EL (cell line): Measurements from ENCODE around the gene DLG2.
A peak's percentile ranks its signal among the peaks of the same experiment; 100 is the strongest.

ENCODE experiments used
- DNase-seq: peaks from one replicate; pipeline ENCODE4 v3.0.0-alpha.2; 2016

The DLG2 gene

DNA sequence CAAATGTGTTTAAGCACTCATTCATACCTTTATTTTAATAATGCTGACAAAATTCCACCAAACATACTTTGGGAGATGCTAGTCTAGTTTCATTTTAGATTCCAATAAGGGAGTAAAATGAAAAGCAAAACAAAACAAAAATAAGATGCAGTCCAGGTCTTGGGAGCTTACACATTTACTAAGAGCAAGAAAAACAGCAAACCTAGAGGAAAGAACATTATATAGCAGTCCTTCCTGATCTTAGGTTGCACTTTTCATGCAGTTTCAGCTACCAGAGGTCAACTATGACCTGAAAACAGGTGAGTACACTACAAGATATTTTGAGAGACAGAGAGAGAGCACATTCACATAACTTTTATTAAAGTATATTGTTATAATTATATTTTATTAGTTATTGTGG is 1100.9 kb downstream of the DLG2 start:
- no peak for DNase-seq

- peak; percentile 0 for DNase-seq
These were observed 1102.6 kb downstream of the DLG2 start for GRCh38 chr11:84524422-84525051.

- DNase-seq, result no peak
These were observed 1104.8 kb downstream of the DLG2 start for GRCh38 chr11:84522331-84522730.

GRCh38 chr11:84518631-84519183 is 1108.4 kb downstream of the DLG2 start:
- no peak for DNase-seq

DNA sequence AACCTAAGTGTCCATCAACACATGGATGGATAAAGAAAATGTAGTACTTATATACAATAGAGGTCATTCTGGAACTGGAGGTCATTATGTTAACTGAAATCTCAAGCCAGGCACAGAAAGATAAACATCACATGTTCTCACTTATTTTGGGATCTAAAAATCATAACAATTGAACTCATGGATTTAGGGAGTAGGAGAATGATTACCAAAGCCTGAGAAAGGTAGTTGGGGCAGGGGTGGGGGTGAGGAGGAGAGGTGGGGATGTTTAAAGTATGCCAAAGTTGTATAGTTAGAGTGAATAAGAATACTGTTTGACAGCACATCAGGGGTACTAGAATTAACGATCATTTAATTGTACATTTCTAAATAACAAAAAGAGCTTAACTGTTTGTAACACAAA is 1112.7 kb downstream of the DLG2 start:
- DNase-seq, result no peak

GRCh38 chr11:84503503-84503902 is 1123.6 kb downstream of the DLG2 start:
- no peak for DNase-seq

GRCh38 chr11:84501750-84502149 is 1125.4 kb downstream of the DLG2 start:
- DNase-seq, result no peak

- peak; percentile 0 for DNase-seq
These were observed 1129.1 kb downstream of the DLG2 start for GRCh38 chr11:84497981-84498411.

- DNase-seq, result no peak
These were observed 1130.0 kb downstream of the DLG2 start for GRCh38 chr11:84497181-84497580.

- DNase-seq, result no peak
These were observed 1131.0 kb downstream of the DLG2 start for GRCh38 chr11:84496122-84496521.

DNA sequence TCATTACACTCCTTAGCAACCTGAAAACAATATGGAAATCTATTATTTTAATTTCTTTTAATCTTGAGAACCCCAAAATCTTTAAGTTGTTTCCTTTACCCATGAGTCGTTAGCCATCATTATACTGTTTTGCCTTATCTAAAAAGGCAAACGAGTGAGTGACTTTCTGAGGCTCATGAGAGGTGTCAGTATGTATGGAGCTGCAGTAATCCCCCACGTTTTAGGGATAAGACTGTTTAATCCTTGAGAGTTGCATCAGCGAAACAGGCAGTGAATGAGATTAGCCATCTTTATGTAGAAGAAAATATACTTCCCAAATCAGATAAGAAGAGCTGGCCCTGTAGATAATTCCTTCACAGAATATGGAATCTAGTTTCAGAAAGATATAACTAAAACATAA is 1147.0 kb downstream of the DLG2 start:
- DNase-seq, result no peak

GRCh38 chr11:84476581-84476980 is 1150.6 kb downstream of the DLG2 start:
- DNase-seq, result no peak

GRCh38 chr11:84471501-84471900 is 1155.6 kb downstream of the DLG2 start:
- DNase-seq, result no peak

GRCh38 chr11:84468235-84468634 is 1158.9 kb downstream of the DLG2 start:
- no peak for DNase-seq

DNA sequence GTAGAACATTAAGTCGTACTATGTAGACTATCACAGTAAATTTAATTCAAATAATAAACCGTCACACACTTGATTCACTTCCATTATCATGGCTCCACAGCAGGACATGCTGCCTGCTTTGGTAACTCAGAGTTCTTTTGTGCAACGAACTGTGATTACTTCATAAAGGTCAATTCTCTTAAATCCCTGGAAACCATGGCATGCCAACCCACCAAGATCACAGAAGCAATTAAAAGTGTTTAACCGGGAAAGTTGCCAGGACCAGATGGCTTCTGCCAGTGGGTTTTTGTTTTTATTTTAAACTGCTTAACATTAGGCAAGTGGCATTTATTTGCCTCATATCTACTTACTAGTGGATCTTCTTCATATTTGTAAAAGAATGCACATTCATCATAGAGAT is 1162.1 kb downstream of the DLG2 start:
- DNase-seq, result no peak

DNA sequence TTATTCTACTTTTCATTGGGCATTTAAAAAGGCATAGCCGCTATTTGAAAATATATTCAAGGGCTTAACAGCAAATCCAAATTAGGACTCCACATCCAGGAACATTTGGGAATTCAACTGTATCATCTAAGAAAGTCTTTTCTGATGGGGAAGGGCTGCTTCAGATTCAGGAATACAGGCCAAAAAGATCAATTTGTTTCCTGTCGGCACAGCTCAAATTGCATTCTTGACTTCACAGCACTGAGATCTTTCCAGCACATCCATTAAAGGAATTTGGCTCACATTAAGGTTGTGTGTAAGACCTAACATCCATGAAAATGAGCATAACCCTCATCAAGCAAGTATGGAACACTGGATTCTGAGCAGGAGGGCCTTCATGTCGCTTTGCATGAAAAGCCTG is 1171.5 kb downstream of the DLG2 start:
- DNase-seq, result no peak

- no peak for DNase-seq
These were observed 1174.9 kb downstream of the DLG2 start for GRCh38 chr11:84452211-84452610.

- DNase-seq, result no peak
These were observed 1188.6 kb downstream of the DLG2 start for GRCh38 chr11:84438565-84438964.

DNA sequence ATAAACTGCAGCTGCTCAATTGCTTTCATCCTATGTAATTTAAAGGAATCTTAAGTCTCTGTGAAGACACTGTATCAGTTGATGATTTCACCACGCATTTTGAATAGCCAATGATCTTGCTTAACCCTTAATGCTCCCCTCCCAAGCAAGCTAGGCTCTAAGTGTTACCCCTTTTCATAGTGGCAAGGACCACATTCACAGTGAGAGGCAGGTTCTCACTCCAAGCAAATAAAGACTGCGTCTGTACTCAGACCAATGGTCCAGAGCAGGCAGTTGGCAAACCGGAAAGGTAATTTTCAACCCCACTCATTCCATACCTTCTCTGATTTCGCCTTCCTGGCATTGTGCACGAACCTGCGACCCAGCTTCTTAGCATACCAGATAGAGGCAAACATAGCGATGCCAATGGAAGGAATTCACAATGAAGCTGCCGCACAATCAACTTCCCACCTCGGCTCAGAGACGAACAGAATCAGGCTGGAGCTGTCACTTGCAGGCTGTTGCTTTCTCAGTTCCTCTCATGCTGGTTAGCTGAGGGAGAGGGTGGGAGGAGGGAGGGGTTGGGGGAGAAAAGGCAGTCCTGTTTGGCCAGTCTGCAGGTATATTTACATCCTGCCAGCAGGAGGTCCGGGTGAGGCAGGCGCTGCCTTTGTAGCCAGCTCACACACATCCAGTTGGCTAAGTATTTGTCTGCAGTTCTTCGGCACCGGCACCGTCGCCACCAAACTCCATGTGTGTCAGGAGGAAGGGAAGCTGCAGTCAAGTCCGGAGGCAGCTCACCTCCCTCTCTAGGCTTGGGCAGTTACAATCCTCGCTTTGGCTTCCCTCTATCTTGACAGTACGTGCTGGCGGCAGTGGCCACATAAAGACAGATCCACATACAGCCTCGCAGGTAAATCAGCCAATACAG is 1189.8 kb downstream of the DLG2 start:
- no peak for DNase-seq

- DNase-seq, result no peak
These were observed 1196.5 kb downstream of the DLG2 start for GRCh38 chr11:84430661-84431060.

DNA sequence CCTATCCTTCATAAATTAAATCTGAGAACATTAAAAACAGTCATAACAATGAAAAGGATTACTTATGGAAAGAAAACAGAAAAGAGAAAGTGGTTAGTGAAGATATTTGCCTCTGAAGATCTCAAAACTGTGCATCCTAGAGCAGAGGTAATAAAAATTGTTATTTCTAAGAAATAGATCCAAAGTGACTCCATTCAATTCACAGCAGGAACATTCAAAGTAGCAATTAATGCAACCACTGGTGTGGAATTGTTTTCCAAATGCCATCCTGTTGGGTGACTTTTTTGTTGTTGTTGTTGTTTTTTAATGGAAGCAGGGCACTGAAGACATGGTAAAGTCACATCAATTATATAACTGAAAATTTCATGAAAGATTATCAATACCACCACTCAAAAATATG is 1201.5 kb downstream of the DLG2 start:
- no peak for DNase-seq

DNA sequence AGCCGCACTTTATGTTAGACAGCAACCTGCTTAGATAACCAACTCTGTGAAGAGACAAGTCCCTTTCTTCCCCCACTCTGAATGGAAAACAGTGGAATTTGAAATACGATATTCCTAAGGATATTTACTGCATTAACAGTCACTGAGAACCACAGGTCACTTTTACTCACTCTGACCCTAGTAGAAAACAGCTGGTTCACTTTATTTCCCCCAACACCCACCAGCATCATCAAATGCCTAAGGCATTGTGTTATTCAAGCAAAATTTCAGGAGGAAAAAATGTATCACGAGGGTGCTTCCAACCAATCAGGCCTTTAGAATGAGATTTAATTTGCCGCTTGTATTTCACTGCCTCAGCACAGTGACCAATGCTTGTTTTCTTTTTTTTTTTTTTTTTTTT is 1206.9 kb downstream of the DLG2 start:
- DNase-seq, result no peak

DNA sequence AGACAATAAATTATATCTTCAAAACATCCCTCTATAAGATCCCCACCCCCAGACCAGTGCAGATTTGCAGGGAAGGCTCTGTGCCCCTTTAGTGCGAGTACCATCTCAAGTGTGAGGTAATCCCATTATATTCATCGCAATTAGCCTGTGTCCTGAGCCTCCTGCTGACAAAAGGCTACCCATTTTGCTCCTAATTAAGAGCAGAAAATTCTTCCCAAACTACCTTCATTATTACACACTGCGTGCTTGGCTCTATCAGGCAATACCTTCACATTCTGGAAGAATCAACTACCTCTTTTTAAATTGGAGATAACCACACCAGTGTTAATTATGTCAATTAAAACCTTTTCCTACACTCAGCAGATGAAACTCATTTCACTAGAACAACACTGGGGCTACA is 1207.5 kb downstream of the DLG2 start:
- DNase-seq, result no peak

DNA sequence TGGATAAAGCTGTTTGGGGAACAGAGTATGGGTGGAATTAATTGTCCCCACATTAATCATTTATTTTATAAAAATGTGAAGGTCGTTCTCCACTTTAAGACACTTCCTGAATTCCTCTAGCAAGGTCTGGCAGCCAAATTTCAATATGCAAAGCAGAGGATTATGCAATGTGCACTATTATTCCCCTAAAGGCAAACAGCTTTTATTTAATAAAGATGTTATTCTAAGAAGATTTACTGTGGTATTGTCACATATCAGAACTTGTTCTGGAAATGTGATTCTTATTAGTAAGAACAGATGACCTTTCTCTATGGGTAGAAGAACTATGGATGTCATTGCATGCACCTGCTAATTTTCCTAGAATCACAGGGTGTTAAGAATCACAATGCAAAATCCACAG is 1212.2 kb downstream of the DLG2 start:
- no peak for DNase-seq
